Midbrain (tissue), 1 donor: Measurements from ENCODE around the gene ZCCHC14.

ENCODE experiments used
- DNase-seq: peaks from one replicate; lab custom pipeline; 2025; lab: John Stamatoyannopoulos, UW

ZCCHC14 gene

GRCh38 chr16:87492721-87493607 is at the start of gene ZCCHC14:
Gene ZCCHC14, minus strand, starts transcription at chr16:87493024. Its CDS starts 786 bp downstream, at chr16:87492238.
- DNase-seq = peak; percentile 99

- DNase-seq = no peak
Observed at GRCh38 chr16:87541872-87542234, 49.0 kb upstream of the ZCCHC14 start.

GRCh38 chr16:87541147-87541871 is 48.5 kb upstream of the ZCCHC14 start:
- no peak for DNase-seq

GRCh38 chr16:87540897-87541146 is 48.0 kb upstream of the ZCCHC14 start:
- no peak for DNase-seq

- no peak for DNase-seq
Observed at GRCh38 chr16:87540072-87540896, 47.5 kb upstream of the ZCCHC14 start.

- no peak for DNase-seq
Observed at GRCh38 chr16:87539113-87539512, 46.3 kb upstream of the ZCCHC14 start.

GRCh38 chr16:87538594-87538993 is 45.8 kb upstream of the ZCCHC14 start:
- no peak for DNase-seq

GRCh38 chr16:87538160-87538559 is 45.3 kb upstream of the ZCCHC14 start:
- no peak for DNase-seq

- no peak for DNase-seq
Observed at GRCh38 chr16:87536795-87537142, 43.9 kb upstream of the ZCCHC14 start.

GRCh38 chr16:87535855-87536794 is 43.3 kb upstream of the ZCCHC14 start:
- DNase-seq = no peak

- DNase-seq = no peak
Observed at GRCh38 chr16:87535457-87535854, 42.6 kb upstream of the ZCCHC14 start.

GRCh38 chr16:87534751-87535150 is 41.9 kb upstream of the ZCCHC14 start:
- DNase-seq = no peak

GRCh38 chr16:87534030-87534653 is 41.3 kb upstream of the ZCCHC14 start:
- DNase-seq = no peak

GRCh38 chr16:87533061-87533460 is 40.2 kb upstream of the ZCCHC14 start:
- no peak for DNase-seq

GRCh38 chr16:87531418-87531817 is 38.6 kb upstream of the ZCCHC14 start:
- DNase-seq = no peak

- no peak for DNase-seq
Observed at GRCh38 chr16:87528690-87529579, 36.1 kb upstream of the ZCCHC14 start.

GRCh38 chr16:87527055-87527724 is 34.4 kb upstream of the ZCCHC14 start:
- no peak for DNase-seq

- no peak for DNase-seq
Observed at GRCh38 chr16:87526238-87526947, 33.6 kb upstream of the ZCCHC14 start.

GRCh38 chr16:87525352-87525751 is 32.5 kb upstream of the ZCCHC14 start:
- DNase-seq = no peak
